Astrocyte (in vitro differentiated cells and primary cell): ENCODE measurements around the gene HSD17B13. TPM values are rescaled to one million over a fixed set of nuclear protein-coding genes. Genes with fewer than 3 reads are reported as not detected.
"Not testable (repeated sequence)": the region's sequence is repeated elsewhere in the genome, so short reads cannot be mapped to it uniquely, and the experiment has no call there.

ENCODE experiments used
- DNase-seq: peaks from one replicate; pipeline ENCODE4 v3.0.0-alpha.2; 2010; ENCODE audit warnings: low read depth
- FAIRE-seq: peaks from 2 replicates; lab custom pipeline; 2011; peaks lifted over from hg19 to GRCh38; lab: Jason Lieb, UNC
- H2AFZ ChIP-seq: 2 replicates; pipeline ENCODE4 v1.6.0; 2012; ENCODE audit warnings: low read depth, low read length, inconsistent platforms
- H3K27ac ChIP-seq: 2 replicates; pipeline ENCODE4 v1.5.1; 2011; ENCODE audit warnings: low read depth, low read length, inconsistent platforms
- H3K27me3 ChIP-seq: 2 replicates; pipeline ENCODE4 v1.6.0; 2011; ENCODE audit warnings: low read length, inconsistent platforms; ENCODE audit not compliant: insufficient read depth
- H3K36me3 ChIP-seq: 2 replicates; pipeline ENCODE4 v1.5.1; 2011; ENCODE audit warnings: low read length, inconsistent platforms; ENCODE audit not compliant: insufficient read depth
- H3K4me1 ChIP-seq: 2 replicates; pipeline ENCODE4 v1.5.1; 2011; ENCODE audit warnings: low read length, inconsistent platforms; ENCODE audit not compliant: insufficient read depth
- H3K4me2 ChIP-seq: 2 replicates; pipeline ENCODE4 v1.6.0; 2012; ENCODE audit warnings: low read length, inconsistent platforms
- H3K4me3 ChIP-seq: 2 replicates; pipeline ENCODE4 v1.5.1; 2011; ENCODE audit warnings: low read depth, mild to moderate bottlenecking, low read length, inconsistent platforms; ENCODE audit not compliant: insufficient read depth
- H3K79me2 ChIP-seq: 2 replicates; pipeline ENCODE4 v1.6.0; 2012; ENCODE audit warnings: mild to moderate bottlenecking, low read length, inconsistent platforms; ENCODE audit not compliant: insufficient read depth
- H3K9ac ChIP-seq: 2 replicates; pipeline ENCODE4 v1.6.0; 2012; ENCODE audit warnings: mild to moderate bottlenecking, low read length, inconsistent platforms
- H3K9me3 ChIP-seq: 2 replicates; pipeline ENCODE4 v1.5.1; 2012; ENCODE audit warnings: low read depth, mild to moderate bottlenecking, low read length, inconsistent platforms; ENCODE audit not compliant: insufficient read depth
- H4K20me1 ChIP-seq: 2 replicates; pipeline ENCODE4 v1.6.0; 2012; ENCODE audit warnings: low read length, inconsistent platforms; ENCODE audit not compliant: insufficient read depth
- H3K27ac Mint-ChIP-seq: one replicate; pipeline ENCODE4 v1.8.0; 2021; ENCODE audit warnings: mild to moderate bottlenecking, mixed read lengths; ENCODE audit not compliant: unreplicated experiment
- H3K27me3 Mint-ChIP-seq: one replicate; pipeline ENCODE4 v1.8.0; 2021; ENCODE audit warnings: low read depth, mixed read lengths; ENCODE audit not compliant: unreplicated experiment
- H3K36me3 Mint-ChIP-seq: one replicate; pipeline ENCODE4 v1.8.0; 2021; ENCODE audit warnings: low read depth, mixed read lengths; ENCODE audit not compliant: unreplicated experiment
- H3K4me1 Mint-ChIP-seq: one replicate; pipeline ENCODE4 v1.8.0; 2021; ENCODE audit warnings: low read depth, mixed read lengths; ENCODE audit not compliant: unreplicated experiment
- H3K4me3 Mint-ChIP-seq: one replicate; pipeline ENCODE4 v1.8.0; 2021; ENCODE audit warnings: mild to moderate bottlenecking, moderate library complexity, mixed read lengths; ENCODE audit not compliant: unreplicated experiment
- H3K9me3 Mint-ChIP-seq: one replicate; pipeline ENCODE4 v1.8.0; 2021; ENCODE audit warnings: mild to moderate bottlenecking, mixed read lengths; ENCODE audit not compliant: unreplicated experiment
- EZH2 ChIP-seq: IDR thresholded peaks from 2 replicates; pipeline ENCODE4 v1.6.1; 2012; ENCODE audit warnings: mild to moderate bottlenecking, low read length, inconsistent platforms; ENCODE audit not compliant: insufficient read depth
- total RNA-seq: library from RNA; stranded (reverse); gene quantifications from 2 replicates; pipeline ENCODE4 v1.2.1, GENCODE V29; 2021
- TF ChIP-seq, protein P1 (sequence below): IDR thresholded peaks from 2 replicates; pipeline ENCODE4 v1.5.1; 2011; ENCODE audit warnings: low read depth, mild to moderate bottlenecking, inconsistent platforms, low read length, moderate library complexity; ENCODE audit not compliant: insufficient read depth

The HSD17B13 gene
- total RNA-seq, 1 donor from 2014 or later: 0.09 TPM

DNA sequence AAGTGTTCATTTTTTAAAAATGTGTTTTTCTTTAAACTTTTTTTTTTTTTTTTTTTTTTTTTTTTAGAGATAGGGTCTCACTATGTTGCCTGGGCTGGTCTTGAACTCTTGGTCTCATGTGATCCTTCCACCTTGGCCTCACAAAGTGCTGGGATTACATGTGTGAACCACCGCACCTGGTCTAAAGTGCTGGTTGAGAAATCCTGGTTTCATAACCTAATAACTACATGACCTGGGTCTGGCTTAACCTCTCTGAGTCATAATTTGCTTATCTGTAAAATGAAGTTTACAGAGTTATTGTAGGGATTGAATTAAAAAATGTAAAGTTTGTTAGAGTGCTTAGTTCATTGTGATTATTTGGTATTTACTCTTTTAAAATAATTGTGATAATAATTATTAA is 5.2 kb downstream of the HSD17B13 start:
- no peak for TF ChIP-seq EZH2
- TF ChIP-seq, protein P1, sequence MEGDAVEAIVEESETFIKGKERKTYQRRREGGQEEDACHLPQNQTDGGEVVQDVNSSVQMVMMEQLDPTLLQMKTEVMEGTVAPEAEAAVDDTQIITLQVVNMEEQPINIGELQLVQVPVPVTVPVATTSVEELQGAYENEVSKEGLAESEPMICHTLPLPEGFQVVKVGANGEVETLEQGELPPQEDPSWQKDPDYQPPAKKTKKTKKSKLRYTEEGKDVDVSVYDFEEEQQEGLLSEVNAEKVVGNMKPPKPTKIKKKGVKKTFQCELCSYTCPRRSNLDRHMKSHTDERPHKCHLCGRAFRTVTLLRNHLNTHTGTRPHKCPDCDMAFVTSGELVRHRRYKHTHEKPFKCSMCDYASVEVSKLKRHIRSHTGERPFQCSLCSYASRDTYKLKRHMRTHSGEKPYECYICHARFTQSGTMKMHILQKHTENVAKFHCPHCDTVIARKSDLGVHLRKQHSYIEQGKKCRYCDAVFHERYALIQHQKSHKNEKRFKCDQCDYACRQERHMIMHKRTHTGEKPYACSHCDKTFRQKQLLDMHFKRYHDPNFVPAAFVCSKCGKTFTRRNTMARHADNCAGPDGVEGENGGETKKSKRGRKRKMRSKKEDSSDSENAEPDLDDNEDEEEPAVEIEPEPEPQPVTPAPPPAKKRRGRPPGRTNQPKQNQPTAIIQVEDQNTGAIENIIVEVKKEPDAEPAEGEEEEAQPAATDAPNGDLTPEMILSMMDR: no peak
- Histone ChIP-seq H3K27ac (no peak overlapping the region), H3K9me3 (no peaks in the 10 kb centered on the region), H3K4me3 (no peak overlapping the region), H3K36me3 (no peaks in the 10 kb centered on the region), H3K9ac (no peak overlapping the region), H3K4me1 (no peaks in the 10 kb centered on the region), H3K4me2 (no peak overlapping the region), H2AFZ (no peak overlapping the region), H4K20me1 (no peaks in the 10 kb centered on the region), H3K27me3 (no peaks in the 10 kb centered on the region), H3K79me2 (no peaks in the 10 kb centered on the region)
- H3K27ac Mint-ChIP-seq: no peak overlapping the region
- no peak for DNase-seq
- no peaks in the 10 kb centered on the region for H3K36me3 Mint-ChIP-seq
- no peak overlapping the region for H3K4me3 Mint-ChIP-seq
- no peaks in the 10 kb centered on the region for H3K9me3 Mint-ChIP-seq
- no peak for FAIRE-seq
- H3K27me3 Mint-ChIP-seq: no peaks in the 10 kb centered on the region
- H3K4me1 Mint-ChIP-seq: no peaks in the 10 kb centered on the region

DNA sequence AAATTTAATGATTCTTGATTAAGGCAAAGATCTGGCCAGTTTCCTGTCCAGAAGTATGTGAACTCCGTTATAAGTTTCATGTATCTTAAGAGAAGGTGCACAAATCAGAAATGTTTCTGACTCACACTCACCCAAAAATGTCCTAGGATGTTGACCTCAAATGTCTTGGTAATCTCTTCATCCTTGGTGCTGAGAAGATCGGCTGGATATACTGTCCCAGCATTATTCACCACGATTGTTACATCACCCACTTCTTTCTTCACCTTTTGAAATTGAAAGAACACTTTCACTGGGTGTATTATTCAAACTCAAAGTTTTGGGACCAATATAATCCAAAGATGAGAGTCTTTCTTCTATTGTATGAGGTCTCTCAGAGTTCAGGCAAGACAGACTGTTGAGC is 5.7 kb downstream of the HSD17B13 start:
- FAIRE-seq (no peak), DNase-seq (no peak)
- Histone ChIP-seq H3K4me3 (no peak overlapping the region), H3K27ac (no peak overlapping the region), H4K20me1 (no peaks in the 10 kb centered on the region), H3K79me2 (no peaks in the 10 kb centered on the region), H3K4me2 (no peak overlapping the region), H3K9ac (no peak overlapping the region), H3K27me3 (no peaks in the 10 kb centered on the region), H3K36me3 (no peaks in the 10 kb centered on the region), H2AFZ (no peak overlapping the region), H3K9me3 (no peaks in the 10 kb centered on the region), H3K4me1 (no peaks in the 10 kb centered on the region)
- Mint-ChIP-seq H3K4me1 (no peaks in the 10 kb centered on the region), H3K4me3 (no peak overlapping the region), H3K9me3 (no peaks in the 10 kb centered on the region), H3K27me3 (no peaks in the 10 kb centered on the region), H3K36me3 (no peaks in the 10 kb centered on the region), H3K27ac (no peak overlapping the region)
- no peak for TF ChIP-seq EZH2
- TF ChIP-seq, protein P1: no peak

DNA sequence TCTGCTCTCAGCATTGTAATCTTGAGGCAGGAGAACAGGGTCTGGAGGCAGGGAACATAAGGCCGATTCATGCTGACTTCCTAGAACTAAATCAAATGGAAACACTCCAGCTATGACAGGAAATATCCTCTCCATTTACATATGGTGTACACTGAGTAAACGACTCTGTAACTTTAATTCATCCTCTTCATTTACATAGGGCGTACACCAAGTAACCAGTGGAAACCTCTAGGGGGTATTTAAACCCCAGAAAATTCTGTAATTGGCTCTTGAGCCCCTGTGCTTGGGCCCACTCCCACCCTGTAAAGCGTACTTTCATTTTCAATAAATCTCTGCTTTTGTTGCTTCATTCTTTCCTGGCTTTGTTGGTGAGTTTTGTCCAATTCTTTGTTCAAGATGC is 7.7 kb downstream of the HSD17B13 start:
- H3K4me3 ChIP-seq, H3K36me3 ChIP-seq, H3K27me3 ChIP-seq, H3K36me3 Mint-ChIP-seq, H3K27me3 Mint-ChIP-seq, H3K9ac ChIP-seq, FAIRE-seq, DNase-seq, H3K4me3 Mint-ChIP-seq, H4K20me1 ChIP-seq, H3K79me2 ChIP-seq, H3K27ac ChIP-seq, H3K9me3 Mint-ChIP-seq, H3K27ac Mint-ChIP-seq, H2AFZ ChIP-seq, H3K4me2 ChIP-seq, H3K4me1 Mint-ChIP-seq, H3K9me3 ChIP-seq, H3K4me1 ChIP-seq: not testable (repeated sequence)
